Measurements from ENCODE around the gene C6orf136.

GRCh38 chr6:30598912-30599624 lies 47.9 kb upstream of the C6orf136 start:
- TF ChIP-seq, protein P1, sequence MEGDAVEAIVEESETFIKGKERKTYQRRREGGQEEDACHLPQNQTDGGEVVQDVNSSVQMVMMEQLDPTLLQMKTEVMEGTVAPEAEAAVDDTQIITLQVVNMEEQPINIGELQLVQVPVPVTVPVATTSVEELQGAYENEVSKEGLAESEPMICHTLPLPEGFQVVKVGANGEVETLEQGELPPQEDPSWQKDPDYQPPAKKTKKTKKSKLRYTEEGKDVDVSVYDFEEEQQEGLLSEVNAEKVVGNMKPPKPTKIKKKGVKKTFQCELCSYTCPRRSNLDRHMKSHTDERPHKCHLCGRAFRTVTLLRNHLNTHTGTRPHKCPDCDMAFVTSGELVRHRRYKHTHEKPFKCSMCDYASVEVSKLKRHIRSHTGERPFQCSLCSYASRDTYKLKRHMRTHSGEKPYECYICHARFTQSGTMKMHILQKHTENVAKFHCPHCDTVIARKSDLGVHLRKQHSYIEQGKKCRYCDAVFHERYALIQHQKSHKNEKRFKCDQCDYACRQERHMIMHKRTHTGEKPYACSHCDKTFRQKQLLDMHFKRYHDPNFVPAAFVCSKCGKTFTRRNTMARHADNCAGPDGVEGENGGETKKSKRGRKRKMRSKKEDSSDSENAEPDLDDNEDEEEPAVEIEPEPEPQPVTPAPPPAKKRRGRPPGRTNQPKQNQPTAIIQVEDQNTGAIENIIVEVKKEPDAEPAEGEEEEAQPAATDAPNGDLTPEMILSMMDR (IDR thresholded peaks at IDR 0.05), result no peak
- no peak for TF ChIP-seq POLR2A (IDR thresholded peaks at IDR 0.05)

Data from Peyer's patch (tissue), 4 donors.